Brain microvascular endothelial cell (primary cell): Measurements from ENCODE around the gene MORF4L2.
"Not testable (repeated sequence)": the region's sequence is repeated elsewhere in the genome, so short reads cannot be mapped to it uniquely, and the experiment has no call there.

Source experiments
- DNase-seq: peaks from one replicate; pipeline ENCODE4 v3.0.0-alpha.2; 2020
- H3K27ac ChIP-seq: fragments of 250-450 bp; sonication (Bioruptor Pico); 2 replicates; pipeline ENCODE4 v1.5.1; 2020; ENCODE audit warnings: mild to moderate bottlenecking, moderate library complexity
- H3K27me3 ChIP-seq: fragments of 250-450 bp; sonication (Bioruptor Pico); replicated peaks from 2 replicates; pipeline ENCODE4 v1.5.1; 2020; ENCODE audit warnings: mild to moderate bottlenecking
- H3K36me3 ChIP-seq: fragments of 250-450 bp; sonication (Bioruptor Pico); replicated peaks from 2 replicates; pipeline ENCODE4 v1.5.1; 2020; ENCODE audit warnings: mild to moderate bottlenecking
- H3K4me3 ChIP-seq: 2 replicates; pipeline ENCODE4 v1.5.1; 2011; ENCODE audit warnings: low read depth, mild to moderate bottlenecking, control low read depth, low read length, moderate library complexity
- CTCF ChIP-seq: IDR thresholded peaks from 2 replicates; pipeline ENCODE4 v1.5.1; 2011; ENCODE audit warnings: low read depth, mild to moderate bottlenecking, moderate library complexity, low read length, control low read depth, inconsistent platforms; ENCODE audit errors: missing control alignments
- in situ Hi-C: cut with HindIII; loops from 2 replicates; pipeline ENCODE4 v1.10.0; 2017; ENCODE audit warnings: low sequenced_read_pairs, low pct_ligation_motif_present

The MORF4L2 gene

GRCh38 chrX:103674531-103675454, 11.7 kb downstream of the MORF4L2 start:
- Histone ChIP-seq H3K27me3 (no peaks in the 10 kb centered on the region), H3K36me3 (peaks cover 31% of the 10 kb centered on the region), H3K27ac (no peak overlapping the region), H3K4me3 (no peak overlapping the region)
- TF ChIP-seq CTCF, result no peak
- no peak for DNase-seq
- in situ Hi-C loops, result no loop called here

- Histone ChIP-seq H3K4me3 (no peak overlapping the region), H3K27ac (no peak overlapping the region), H3K36me3 (peaks cover under 1% of the 10 kb centered on the region), H3K27me3 (no peaks in the 10 kb centered on the region)
- no peak for DNase-seq
- in situ Hi-C loops, result no loop called here
- no peak for TF ChIP-seq CTCF
These were observed 16.8 kb downstream of the MORF4L2 start for GRCh38 chrX:103669745-103670144.

- Histone ChIP-seq H3K36me3 (no peaks in the 10 kb centered on the region), H3K27ac (no peak overlapping the region), H3K4me3 (no peak overlapping the region), H3K27me3 (no peaks in the 10 kb centered on the region)
- no peak for DNase-seq
- in situ Hi-C loops, result no loop called here
- no peak for TF ChIP-seq CTCF
These were observed 20.0 kb downstream of the MORF4L2 start for GRCh38 chrX:103666202-103667107.

GRCh38 chrX:103663981-103664762, 22.3 kb downstream of the MORF4L2 start:
- no peak for TF ChIP-seq CTCF
- no peaks in the 10 kb centered on the region for H3K27me3 ChIP-seq
- H3K36me3 ChIP-seq, result no peaks in the 10 kb centered on the region
- in situ Hi-C loops, result no loop called here
- H3K4me3 ChIP-seq, result no peak overlapping the region
- H3K27ac ChIP-seq, result no peak overlapping the region
- DNase-seq, result no peak

GRCh38 chrX:103659460-103659859, 27.0 kb downstream of the MORF4L2 start:
- H3K4me3 ChIP-seq, H3K36me3 ChIP-seq, H3K27ac ChIP-seq, DNase-seq, H3K27me3 ChIP-seq, in situ Hi-C loops: not testable (repeated sequence)
